HL-60 (cell line): ENCODE data around the gene KRTAP9-6.
A peak's percentile ranks its signal among the peaks of the same experiment; 100 is the strongest.

Source experiments
- DNase-seq, 2 experiments: peaks; one replicate each; pipeline ENCODE4 v3.0.0-alpha.2; 2010 to 2020; ENCODE audit warnings: low read depth in 1 of 2, low spot score in 1 of 2
- H3K27ac ChIP-seq: fragments of 250-450 bp; sonication (Bioruptor Pico); replicated peaks from 2 replicates; pipeline ENCODE4 v1.5.1; 2020; ENCODE audit warnings: mild to moderate bottlenecking, moderate library complexity
- H3K27me3 ChIP-seq: fragments of 250-450 bp; sonication (Bioruptor Pico); 2 replicates; pipeline ENCODE4 v1.5.1; 2021; ENCODE audit warnings: mild to moderate bottlenecking, moderate library complexity; ENCODE audit not compliant: insufficient read depth, poor library complexity, severe bottlenecking
- H3K4me3 ChIP-seq: replicated peaks from 2 replicates; pipeline ENCODE4 v1.5.1; 2011; ENCODE audit warnings: mild to moderate bottlenecking, control low read depth, low read length; ENCODE audit not compliant: insufficient read depth
- GABPA ChIP-seq: IDR thresholded peaks from 2 replicates; pipeline ENCODE4 v1.6.1; 2012; ENCODE audit warnings: low read depth
- POLR2AphosphoS5 ChIP-seq: IDR thresholded peaks from 2 replicates; pipeline ENCODE4 v1.6.1; 2012; ENCODE audit warnings: low read depth
- SPI1 ChIP-seq: IDR thresholded peaks from 2 replicates; pipeline ENCODE4 v1.6.1; 2012; ENCODE audit warnings: low read depth, mild to moderate bottlenecking, borderline replicate concordance
- TF ChIP-seq, protein P1 (sequence below): IDR thresholded peaks from 2 replicates; pipeline ENCODE4 v1.6.1; 2012; ENCODE audit warnings: low read depth; ENCODE audit not compliant: insufficient replicate concordance
- TF ChIP-seq, protein P2 (sequence below): IDR thresholded peaks from one replicate; pipeline ENCODE4 v1.5.1; 2011; ENCODE audit warnings: low read length, control low read depth, inconsistent platforms; ENCODE audit not compliant: insufficient read depth

KRTAP9-6 gene

DNA sequence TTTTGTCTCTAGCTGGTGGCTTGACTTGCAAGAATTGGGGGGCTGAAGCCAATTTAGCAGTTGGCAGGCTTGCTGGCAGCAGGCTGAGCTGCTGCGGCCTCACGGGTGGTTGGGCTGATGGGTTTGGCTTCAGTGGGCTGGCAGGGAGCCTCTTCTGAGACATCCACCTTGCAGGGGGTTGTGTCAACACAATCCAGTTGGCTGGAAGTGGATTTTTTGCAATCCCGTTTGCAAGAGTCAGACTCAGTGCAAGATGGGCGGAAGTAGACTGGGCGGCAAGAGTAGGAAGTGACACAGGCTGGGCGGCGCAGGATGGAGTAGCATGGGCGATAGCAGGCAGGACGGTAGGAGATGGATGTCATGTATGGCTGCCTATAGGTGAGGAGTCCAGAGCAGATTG, 42.5 kb downstream of the KRTAP9-6 start:
- Histone ChIP-seq H3K27me3 (no peaks in the 10 kb centered on the region), H3K4me3 (peak overlapping the region; percentile 9), H3K27ac (peak overlapping the region; percentile 53)
- peak; percentile 51 for TF ChIP-seq POLR2AphosphoS5
- TF ChIP-seq, protein P1, sequence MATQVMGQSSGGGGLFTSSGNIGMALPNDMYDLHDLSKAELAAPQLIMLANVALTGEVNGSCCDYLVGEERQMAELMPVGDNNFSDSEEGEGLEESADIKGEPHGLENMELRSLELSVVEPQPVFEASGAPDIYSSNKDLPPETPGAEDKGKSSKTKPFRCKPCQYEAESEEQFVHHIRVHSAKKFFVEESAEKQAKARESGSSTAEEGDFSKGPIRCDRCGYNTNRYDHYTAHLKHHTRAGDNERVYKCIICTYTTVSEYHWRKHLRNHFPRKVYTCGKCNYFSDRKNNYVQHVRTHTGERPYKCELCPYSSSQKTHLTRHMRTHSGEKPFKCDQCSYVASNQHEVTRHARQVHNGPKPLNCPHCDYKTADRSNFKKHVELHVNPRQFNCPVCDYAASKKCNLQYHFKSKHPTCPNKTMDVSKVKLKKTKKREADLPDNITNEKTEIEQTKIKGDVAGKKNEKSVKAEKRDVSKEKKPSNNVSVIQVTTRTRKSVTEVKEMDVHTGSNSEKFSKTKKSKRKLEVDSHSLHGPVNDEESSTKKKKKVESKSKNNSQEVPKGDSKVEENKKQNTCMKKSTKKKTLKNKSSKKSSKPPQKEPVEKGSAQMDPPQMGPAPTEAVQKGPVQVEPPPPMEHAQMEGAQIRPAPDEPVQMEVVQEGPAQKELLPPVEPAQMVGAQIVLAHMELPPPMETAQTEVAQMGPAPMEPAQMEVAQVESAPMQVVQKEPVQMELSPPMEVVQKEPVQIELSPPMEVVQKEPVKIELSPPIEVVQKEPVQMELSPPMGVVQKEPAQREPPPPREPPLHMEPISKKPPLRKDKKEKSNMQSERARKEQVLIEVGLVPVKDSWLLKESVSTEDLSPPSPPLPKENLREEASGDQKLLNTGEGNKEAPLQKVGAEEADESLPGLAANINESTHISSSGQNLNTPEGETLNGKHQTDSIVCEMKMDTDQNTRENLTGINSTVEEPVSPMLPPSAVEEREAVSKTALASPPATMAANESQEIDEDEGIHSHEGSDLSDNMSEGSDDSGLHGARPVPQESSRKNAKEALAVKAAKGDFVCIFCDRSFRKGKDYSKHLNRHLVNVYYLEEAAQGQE = peak; percentile 30
- peak; percentile 51; the same call in 1 of the 2 replicates for TF ChIP-seq SPI1
- TF ChIP-seq, protein P2, sequence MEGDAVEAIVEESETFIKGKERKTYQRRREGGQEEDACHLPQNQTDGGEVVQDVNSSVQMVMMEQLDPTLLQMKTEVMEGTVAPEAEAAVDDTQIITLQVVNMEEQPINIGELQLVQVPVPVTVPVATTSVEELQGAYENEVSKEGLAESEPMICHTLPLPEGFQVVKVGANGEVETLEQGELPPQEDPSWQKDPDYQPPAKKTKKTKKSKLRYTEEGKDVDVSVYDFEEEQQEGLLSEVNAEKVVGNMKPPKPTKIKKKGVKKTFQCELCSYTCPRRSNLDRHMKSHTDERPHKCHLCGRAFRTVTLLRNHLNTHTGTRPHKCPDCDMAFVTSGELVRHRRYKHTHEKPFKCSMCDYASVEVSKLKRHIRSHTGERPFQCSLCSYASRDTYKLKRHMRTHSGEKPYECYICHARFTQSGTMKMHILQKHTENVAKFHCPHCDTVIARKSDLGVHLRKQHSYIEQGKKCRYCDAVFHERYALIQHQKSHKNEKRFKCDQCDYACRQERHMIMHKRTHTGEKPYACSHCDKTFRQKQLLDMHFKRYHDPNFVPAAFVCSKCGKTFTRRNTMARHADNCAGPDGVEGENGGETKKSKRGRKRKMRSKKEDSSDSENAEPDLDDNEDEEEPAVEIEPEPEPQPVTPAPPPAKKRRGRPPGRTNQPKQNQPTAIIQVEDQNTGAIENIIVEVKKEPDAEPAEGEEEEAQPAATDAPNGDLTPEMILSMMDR = no peak
- peak; percentile 88 for TF ChIP-seq GABPA
- peak; percentile 45 to 80 for DNase-seq

DNA sequence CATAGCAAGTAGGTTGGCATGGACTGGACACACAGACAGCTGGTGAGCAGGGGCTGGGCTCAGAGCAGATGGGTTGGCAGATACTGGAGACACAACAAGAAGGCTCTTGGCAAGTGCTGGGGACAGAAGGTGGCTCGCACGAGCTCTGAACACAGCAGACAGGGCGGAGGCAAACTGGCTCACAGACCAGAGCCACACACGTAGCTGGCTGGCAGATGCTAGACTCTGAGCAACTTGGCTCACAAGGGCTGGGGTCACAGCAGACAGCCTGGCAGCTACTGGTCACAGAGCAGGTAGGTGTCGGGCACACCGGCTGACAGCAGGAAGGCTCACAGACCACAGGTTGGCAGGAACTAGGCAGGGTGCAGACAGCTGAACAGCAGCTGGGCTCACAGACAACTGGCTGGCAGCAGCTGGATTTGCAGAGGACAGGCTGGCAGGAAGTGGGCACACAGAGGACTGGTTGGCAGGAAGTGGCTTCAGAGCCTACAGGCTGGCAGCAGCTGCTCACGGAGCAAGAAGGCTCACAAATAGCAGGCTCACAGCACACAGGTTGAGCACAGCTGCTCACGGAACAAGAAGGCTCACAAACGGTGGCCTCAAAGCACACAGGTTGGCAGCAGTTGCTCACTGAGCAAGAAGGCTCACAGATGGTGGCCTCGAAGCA, 43.2 kb downstream of the KRTAP9-6 start:
- TF ChIP-seq SPI1 = peak; percentile 73; the same call in 1 of the 2 replicates
- TF ChIP-seq, protein P2 = no peak
- TF ChIP-seq POLR2AphosphoS5 = peak; percentile 99
- peak; percentile 78 for TF ChIP-seq GABPA
- TF ChIP-seq, protein P1 = no peak
- DNase-seq = peak in 1 of 2 experiments; percentile 86
- Histone ChIP-seq H3K27me3 (no peaks in the 10 kb centered on the region), H3K27ac (peak overlapping the region; percentile 53), H3K4me3 (peak overlapping the region; percentile 9)

DNA sequence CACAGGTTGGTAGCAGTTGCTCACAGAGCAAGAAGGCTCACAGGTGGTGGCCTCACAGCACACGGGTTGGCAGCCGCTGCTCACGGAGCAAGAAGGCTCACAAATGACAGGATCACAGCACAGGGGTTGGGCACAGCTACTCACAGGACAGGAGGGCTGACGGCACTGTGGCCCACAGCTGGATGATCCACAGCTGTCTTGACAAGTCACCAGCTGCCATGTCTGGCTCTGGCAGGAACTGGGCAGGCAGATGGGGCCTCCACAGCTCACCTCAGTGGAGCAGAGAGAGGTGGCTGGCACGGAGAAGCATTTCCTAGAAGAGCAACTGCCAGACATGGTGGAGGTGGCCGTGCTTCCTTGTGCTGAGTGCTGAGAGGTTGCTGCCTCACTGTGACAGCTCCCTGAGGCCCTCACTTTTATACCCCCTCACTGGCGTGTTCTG, 43.8 kb downstream of the KRTAP9-6 start, which contains the start of gene KRTAP16-1:
Gene KRTAP16-1, minus strand, starts transcription at position 392 of the 442 bp plus-strand sequence. Its CDS starts 56 bp downstream, at position 336.
- TF ChIP-seq SPI1 (no peak), GABPA (no peak), POLR2AphosphoS5 (no peak)
- Histone ChIP-seq H3K27ac (peak within 1 kb of the TSS; percentile 53), H3K27me3 (no peaks in the 10 kb centered on the region), H3K4me3 (peak within 1 kb of the TSS; percentile 9)
- no peak for DNase-seq

DNA sequence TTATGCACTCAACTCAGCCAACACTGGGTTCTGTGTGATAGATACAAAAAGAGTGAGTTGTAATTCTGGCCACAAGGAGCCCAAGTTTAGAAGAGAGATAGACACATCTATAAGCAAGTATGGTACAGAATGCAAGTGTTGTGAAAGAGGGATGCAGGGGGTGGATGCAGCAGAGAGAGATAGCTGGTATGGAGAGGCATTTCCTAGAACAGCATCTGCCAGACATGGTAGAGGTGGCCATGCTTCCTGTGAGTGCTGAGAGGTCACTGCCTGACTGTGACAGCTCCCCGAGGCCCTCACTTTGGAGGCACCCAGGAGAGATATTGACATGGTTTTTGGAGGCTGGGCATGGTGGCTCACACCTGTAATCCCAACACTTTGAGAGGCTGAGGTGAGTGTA, 45.9 kb downstream of the KRTAP9-6 start:
- TF ChIP-seq, protein P1 = no peak
- no peak for TF ChIP-seq GABPA
- TF ChIP-seq, protein P2 = no peak
- H3K27me3 ChIP-seq = no peaks in the 10 kb centered on the region
- no peak overlapping the region for H3K27ac ChIP-seq
- H3K4me3 ChIP-seq = no peak overlapping the region
- no peak for DNase-seq
